ENCODE measurements around the gene EMP2.

Gene EMP2

DNA sequence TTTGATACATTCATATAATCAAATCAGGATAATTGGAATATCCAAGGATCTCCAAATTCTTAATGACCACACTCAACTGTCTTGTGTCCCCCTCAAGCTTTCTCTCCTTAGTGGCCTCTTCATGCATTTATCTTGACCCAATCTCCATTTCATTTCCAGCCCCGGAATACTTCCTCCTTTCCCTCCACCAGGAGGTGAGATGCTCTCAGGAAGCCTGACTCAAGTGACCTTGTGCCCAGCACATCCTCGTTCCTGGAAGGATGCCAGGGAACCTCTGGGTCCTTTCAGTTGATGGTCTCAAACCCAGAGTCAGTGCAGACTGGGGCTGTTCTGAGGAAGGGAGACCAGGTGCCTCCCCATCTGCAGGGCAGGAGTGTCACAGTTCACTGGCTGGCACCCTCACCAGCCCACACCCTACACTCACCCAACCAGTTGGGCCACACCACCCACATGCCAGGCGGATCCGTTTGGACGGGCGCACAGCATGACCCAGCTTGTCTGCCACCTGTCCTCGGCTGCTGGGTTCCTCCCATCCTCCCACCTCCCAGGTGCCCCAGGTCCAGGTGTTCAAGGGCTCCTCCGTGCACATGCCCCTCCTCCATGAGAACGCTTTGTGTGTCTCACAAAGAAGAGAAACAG is 14.0 kb upstream of the EMP2 start:
- no peaks in the 10 kb centered on the region for H3K9me2 ChIP-seq (replicated peaks; ENCODE audit: insufficient read depth, low read length)
- no peaks in the 10 kb centered on the region for H3K27me3 ChIP-seq (ENCODE audit: low read length)
- no peak for TF ChIP-seq EZH2phosphoT487 (conservative IDR thresholded peaks at IDR 0.05; ENCODE audit: low read length)
- TF ChIP-seq, protein P1, sequence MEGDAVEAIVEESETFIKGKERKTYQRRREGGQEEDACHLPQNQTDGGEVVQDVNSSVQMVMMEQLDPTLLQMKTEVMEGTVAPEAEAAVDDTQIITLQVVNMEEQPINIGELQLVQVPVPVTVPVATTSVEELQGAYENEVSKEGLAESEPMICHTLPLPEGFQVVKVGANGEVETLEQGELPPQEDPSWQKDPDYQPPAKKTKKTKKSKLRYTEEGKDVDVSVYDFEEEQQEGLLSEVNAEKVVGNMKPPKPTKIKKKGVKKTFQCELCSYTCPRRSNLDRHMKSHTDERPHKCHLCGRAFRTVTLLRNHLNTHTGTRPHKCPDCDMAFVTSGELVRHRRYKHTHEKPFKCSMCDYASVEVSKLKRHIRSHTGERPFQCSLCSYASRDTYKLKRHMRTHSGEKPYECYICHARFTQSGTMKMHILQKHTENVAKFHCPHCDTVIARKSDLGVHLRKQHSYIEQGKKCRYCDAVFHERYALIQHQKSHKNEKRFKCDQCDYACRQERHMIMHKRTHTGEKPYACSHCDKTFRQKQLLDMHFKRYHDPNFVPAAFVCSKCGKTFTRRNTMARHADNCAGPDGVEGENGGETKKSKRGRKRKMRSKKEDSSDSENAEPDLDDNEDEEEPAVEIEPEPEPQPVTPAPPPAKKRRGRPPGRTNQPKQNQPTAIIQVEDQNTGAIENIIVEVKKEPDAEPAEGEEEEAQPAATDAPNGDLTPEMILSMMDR (IDR thresholded peaks at IDR 0.05; ENCODE audit: insufficient read depth, low read length, poor library complexity, severe bottlenecking) = no peak
- no peak overlapping the region for H3K4me3 ChIP-seq (ENCODE audit: insufficient read depth, low read length, poor library complexity, severe bottlenecking)
- no peak overlapping the region for H3K9ac ChIP-seq (ENCODE audit: low read length)
- H4K20me1 ChIP-seq (ENCODE audit: low read depth, low read length) = no peaks in the 10 kb centered on the region
- no peak overlapping the region for H3K4me2 ChIP-seq (ENCODE audit: low read depth, low read length, poor library complexity, severe bottlenecking)
- H3K9me3 ChIP-seq (ENCODE audit: insufficient read depth, low read length) = no peaks in the 10 kb centered on the region
- H3F3A ChIP-seq (ENCODE audit: insufficient read depth) = no peaks in the 10 kb centered on the region
- H2AFZ ChIP-seq (ENCODE audit: low read depth, low read length, severe bottlenecking) = no peak overlapping the region
- no peaks in the 10 kb centered on the region for H3K79me2 ChIP-seq (ENCODE audit: insufficient read depth, low read length)
- no peak overlapping the region for H3K27ac ChIP-seq (ENCODE audit: low read depth, low read length)
- no peaks in the 10 kb centered on the region for H3K36me3 ChIP-seq (ENCODE audit: low read length)

DNA sequence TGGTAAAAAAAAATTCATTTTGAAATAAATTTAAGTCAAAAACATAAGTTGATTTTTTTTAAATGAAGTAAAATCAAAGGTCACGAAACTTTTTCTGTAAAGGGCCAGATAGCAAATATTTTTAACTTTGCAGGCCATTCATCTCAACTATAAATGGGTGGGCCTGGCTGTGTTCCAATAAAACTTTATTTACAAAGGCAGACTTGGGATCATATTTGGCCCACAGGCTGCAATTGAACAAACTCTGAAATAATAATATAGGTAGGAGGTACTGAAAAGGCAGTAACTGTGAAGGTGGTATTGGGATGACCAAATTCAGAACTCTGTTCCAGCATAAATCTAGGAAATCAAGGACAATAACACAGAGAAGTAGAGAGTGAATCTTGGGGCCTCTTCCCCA is 12.2 kb upstream of the EMP2 start:
- no peaks in the 10 kb centered on the region for H3K79me2 ChIP-seq (ENCODE audit: insufficient read depth, low read length)
- H3K4me3 ChIP-seq (ENCODE audit: insufficient read depth, low read length, poor library complexity, severe bottlenecking) = no peak overlapping the region

DNA sequence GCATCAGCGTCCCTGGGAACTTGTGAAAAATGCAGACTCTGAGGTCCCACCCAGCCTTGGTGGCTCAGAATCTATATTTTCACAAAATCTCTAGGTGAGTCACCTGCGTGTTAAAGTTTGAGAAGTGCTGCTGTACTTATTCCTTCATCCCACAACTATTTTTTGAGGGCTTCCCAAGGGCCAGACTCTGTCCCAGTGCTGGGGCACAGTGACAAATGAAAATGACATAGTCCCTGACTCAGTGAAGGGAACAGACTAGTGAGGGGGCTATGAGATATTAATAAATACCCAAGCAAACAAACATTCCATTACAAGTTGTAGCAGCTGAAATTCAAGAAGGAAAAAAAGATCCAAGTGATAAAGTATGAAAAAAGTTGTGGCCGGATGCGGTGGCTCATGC is 9.9 kb upstream of the EMP2 start:
- Histone ChIP-seq H3K9me3 (ENCODE audit: insufficient read depth, low read length) (no peaks in the 10 kb centered on the region), H3F3A (ENCODE audit: insufficient read depth) (no peaks in the 10 kb centered on the region), H3K4me3 (ENCODE audit: insufficient read depth, low read length, poor library complexity, severe bottlenecking) (no peak overlapping the region), H3K36me3 (ENCODE audit: low read length) (no peaks in the 10 kb centered on the region), H3K9ac (ENCODE audit: low read length) (no peak overlapping the region), H3K9me2 (replicated peaks; ENCODE audit: insufficient read depth, low read length) (no peaks in the 10 kb centered on the region), H3K27me3 (ENCODE audit: low read length) (no peaks in the 10 kb centered on the region), H3K79me2 (ENCODE audit: insufficient read depth, low read length) (no peaks in the 10 kb centered on the region), H2AFZ (ENCODE audit: low read depth, low read length, severe bottlenecking) (no peak overlapping the region), H4K20me1 (ENCODE audit: low read depth, low read length) (no peaks in the 10 kb centered on the region), H3K4me2 (ENCODE audit: low read depth, low read length, poor library complexity, severe bottlenecking) (no peak overlapping the region), H3K27ac (ENCODE audit: low read depth, low read length) (no peak overlapping the region)
- TF ChIP-seq EZH2phosphoT487 (conservative IDR thresholded peaks at IDR 0.05; ENCODE audit: low read length) = no peak
- TF ChIP-seq, protein P1 (IDR thresholded peaks at IDR 0.05; ENCODE audit: insufficient read depth, low read length, poor library complexity, severe bottlenecking) = no peak

More for the DNA sequence above, 12.2 kb upstream of the EMP2 start:
- H3F3A ChIP-seq (ENCODE audit: insufficient read depth) = no peaks in the 10 kb centered on the region
- no peaks in the 10 kb centered on the region for H3K9me3 ChIP-seq (ENCODE audit: insufficient read depth, low read length)
- no peaks in the 10 kb centered on the region for H3K36me3 ChIP-seq (ENCODE audit: low read length)
- no peak overlapping the region for H3K4me2 ChIP-seq (ENCODE audit: low read depth, low read length, poor library complexity, severe bottlenecking)
- no peak overlapping the region for H3K9ac ChIP-seq (ENCODE audit: low read length)
- no peak overlapping the region for H3K27ac ChIP-seq (ENCODE audit: low read depth, low read length)
- H3K27me3 ChIP-seq (ENCODE audit: low read length) = no peaks in the 10 kb centered on the region
- no peaks in the 10 kb centered on the region for H3K9me2 ChIP-seq (replicated peaks; ENCODE audit: insufficient read depth, low read length)
- H2AFZ ChIP-seq (ENCODE audit: low read depth, low read length, severe bottlenecking) = no peak overlapping the region
- no peak for TF ChIP-seq EZH2phosphoT487 (conservative IDR thresholded peaks at IDR 0.05; ENCODE audit: low read length)
- TF ChIP-seq, protein P1 (IDR thresholded peaks at IDR 0.05; ENCODE audit: insufficient read depth, low read length, poor library complexity, severe bottlenecking) = no peak
- H4K20me1 ChIP-seq (ENCODE audit: low read depth, low read length) = no peaks in the 10 kb centered on the region

All from SU-DHL-6 (cell line).